Ramos (cell line): ENCODE results near the gene SGSH.

Source experiments
- in situ Hi-C: fragments of 300-500 bp; cut with MboI; formaldehyde crosslinking; loops from one replicate; pipeline ENCODE4 v1.14.3; 2022; ENCODE audit warnings: low sequenced_read_pairs; ENCODE audit not compliant: unreplicated experiment

The SGSH gene

GRCh38 chr17:80191865-80192661 lies 28.1 kb downstream of the SGSH start:
- in situ Hi-C loops, result no loop called here

- in situ Hi-C loops, result no loop called here
Observed at GRCh38 chr17:80191192-80191591, 28.9 kb downstream of the SGSH start.

GRCh38 chr17:80190716-80191115 lies 29.4 kb downstream of the SGSH start:
- in situ Hi-C loops, result no loop called here

GRCh38 chr17:80189611-80190010 lies 30.5 kb downstream of the SGSH start:
- in situ Hi-C loops, result no loop called here

- in situ Hi-C loops, result no loop called here
Observed at GRCh38 chr17:80187515-80187941, 32.6 kb downstream of the SGSH start.

- in situ Hi-C loops, result no loop called here
Observed at GRCh38 chr17:80187090-80187489, 33.0 kb downstream of the SGSH start.

GRCh38 chr17:80185968-80186367 lies 34.2 kb downstream of the SGSH start:
- in situ Hi-C loops, result no loop called here

- in situ Hi-C loops, result no loop called here
Observed at GRCh38 chr17:80184423-80184714, 35.8 kb downstream of the SGSH start.

- in situ Hi-C loops, result no loop called here
Observed at GRCh38 chr17:80183581-80184422, 36.3 kb downstream of the SGSH start.

GRCh38 chr17:80182845-80183223 lies 37.3 kb downstream of the SGSH start:
- in situ Hi-C loops, result no loop called here

- in situ Hi-C loops, result no loop called here
Observed at GRCh38 chr17:80182118-80182844, 37.9 kb downstream of the SGSH start.

GRCh38 chr17:80181431-80181830 lies 38.7 kb downstream of the SGSH start:
- in situ Hi-C loops, result no loop called here

- in situ Hi-C loops, result no loop called here
Observed at GRCh38 chr17:80180192-80180591, 39.9 kb downstream of the SGSH start.

- in situ Hi-C loops, result no loop called here
Observed at GRCh38 chr17:80177986-80178595, 42.0 kb downstream of the SGSH start.

GRCh38 chr17:80176757-80177156 lies 43.4 kb downstream of the SGSH start:
- in situ Hi-C loops, result no loop called here

- in situ Hi-C loops, result no loop called here
Observed at GRCh38 chr17:80173916-80174315, 46.2 kb downstream of the SGSH start.

- in situ Hi-C loops, result no loop called here
Observed at GRCh38 chr17:80173126-80173525, 47.0 kb downstream of the SGSH start.

GRCh38 chr17:80171681-80172080 lies 48.5 kb downstream of the SGSH start:
- in situ Hi-C loops, result no loop called here

- in situ Hi-C loops, result no loop called here
Observed at GRCh38 chr17:80169784-80170500, 50.2 kb downstream of the SGSH start, which contains the start of gene CARD14. Gene CARD14 (plus strand): TSS chr17:80170030. CDS start chr17:80181439, 11,409 bp downstream.

GRCh38 chr17:80169107-80169506 lies 51.0 kb downstream of the SGSH start:
- in situ Hi-C loops, result no loop called here
